A673 (cell line): ENCODE results near the gene CRELD2. TPM values are rescaled to one million over a fixed set of nuclear protein-coding genes. Genes with fewer than 3 reads are reported as not detected.

Experiments
- BruUV-seq: library from RNA; stranded (reverse); fragments of 400-500 nt; replicated peaks from 2 replicates; lab custom pipeline; 2021; lab: Mats Ljungman, UMichigan
- CTCF ChIA-PET: fragments of 300-600 bp; sonication (Branson Sonifier 250); formaldehyde crosslinking; loops from one replicate; lab custom pipeline; 2022; ENCODE audit warnings: antibody characterized with exemption; lab: Charles Lee
- POLR2A ChIA-PET: fragments of 300-600 bp; sonication (Branson Sonifier 250); formaldehyde crosslinking; loops from one replicate; lab custom pipeline; 2022; ENCODE audit warnings: antibody characterized with exemption; ENCODE audit not compliant: low non-redundant PET; lab: Charles Lee
- DNase-seq: peaks from one replicate; pipeline ENCODE4 v3.0.0-alpha.2; 2015; ENCODE audit warnings: low spot score
- H3K27ac ChIP-seq: fragments of 200-600 bp; sonication (generic); 2 replicates; pipeline ENCODE4 v1.5.1; 2016; ENCODE audit warnings: mixed run types, low read depth, mild to moderate bottlenecking, mixed read lengths, antibody characterized with exemption, low read length; ENCODE audit not compliant: poor library complexity, severe bottlenecking
- H3K27me3 ChIP-seq: fragments of 200-600 bp; sonication (generic); replicated peaks from 2 replicates; pipeline ENCODE4 v1.6.1; 2017; ENCODE audit warnings: mixed run types, low read depth, mild to moderate bottlenecking, mixed read lengths, antibody characterized with exemption, low read length; ENCODE audit not compliant: insufficient read depth, poor library complexity
- H3K36me3 ChIP-seq: fragments of 200-600 bp; sonication (generic); 2 replicates; pipeline ENCODE4 v1.6.1; 2016; ENCODE audit warnings: mixed run types, mild to moderate bottlenecking, mixed read lengths, antibody characterized with exemption, low read length; ENCODE audit not compliant: insufficient read depth, poor library complexity, severe bottlenecking
- H3K4me1 ChIP-seq: fragments of 200-600 bp; sonication (generic); 2 replicates; pipeline ENCODE4 v1.6.1; 2017; ENCODE audit warnings: mixed run types, mild to moderate bottlenecking, mixed read lengths, antibody characterized with exemption, low read length; ENCODE audit not compliant: insufficient read depth, poor library complexity, severe bottlenecking
- H3K4me3 ChIP-seq: fragments of 200-600 bp; sonication (generic); 2 replicates; pipeline ENCODE4 v1.5.1; 2016; ENCODE audit warnings: low read depth, mixed run types, mild to moderate bottlenecking, mixed read lengths, low read length; ENCODE audit not compliant: poor library complexity, severe bottlenecking
- H3K9me3 ChIP-seq: fragments of 200-600 bp; sonication (generic); 2 replicates; pipeline ENCODE4 v1.6.1; 2016; ENCODE audit warnings: mixed run types, low read depth, mild to moderate bottlenecking, mixed read lengths, antibody characterized with exemption, low read length; ENCODE audit not compliant: poor library complexity, severe bottlenecking
- EZH2 ChIP-seq: fragments of 200-600 bp; sonication (generic); IDR thresholded peaks from 2 replicates; pipeline ENCODE4 v1.6.1; 2017; ENCODE audit warnings: borderline replicate concordance, low read depth, mild to moderate bottlenecking, mixed read lengths, antibody characterized with exemption, low read length; ENCODE audit not compliant: poor library complexity, severe bottlenecking
- intact Hi-C: fragments of 100-400 bp; cut with micrococcal nuclease; formaldehyde crosslinking; loops from one replicate; pipeline ENCODE4 v1.10.0; 2022; ENCODE audit not compliant: unreplicated experiment
- total RNA-seq: library from RNA; stranded (reverse); gene quantifications from 2 replicates; pipeline ENCODE4 v1.2.3, GENCODE V29; 2021
- TF ChIP-seq, protein P1 (sequence below): fragments of 300-800, 200-600 bp; sonication (generic); conservative IDR thresholded peaks from 2 replicates; pipeline ENCODE4 v1.5.1; 2017; ENCODE audit warnings: low read depth, mild to moderate bottlenecking, antibody characterized with exemption, low read length, moderate library complexity, mixed read lengths

The CRELD2 gene
- total RNA-seq, 1 experiment from 2014 or later: 54.7 TPM

DNA sequence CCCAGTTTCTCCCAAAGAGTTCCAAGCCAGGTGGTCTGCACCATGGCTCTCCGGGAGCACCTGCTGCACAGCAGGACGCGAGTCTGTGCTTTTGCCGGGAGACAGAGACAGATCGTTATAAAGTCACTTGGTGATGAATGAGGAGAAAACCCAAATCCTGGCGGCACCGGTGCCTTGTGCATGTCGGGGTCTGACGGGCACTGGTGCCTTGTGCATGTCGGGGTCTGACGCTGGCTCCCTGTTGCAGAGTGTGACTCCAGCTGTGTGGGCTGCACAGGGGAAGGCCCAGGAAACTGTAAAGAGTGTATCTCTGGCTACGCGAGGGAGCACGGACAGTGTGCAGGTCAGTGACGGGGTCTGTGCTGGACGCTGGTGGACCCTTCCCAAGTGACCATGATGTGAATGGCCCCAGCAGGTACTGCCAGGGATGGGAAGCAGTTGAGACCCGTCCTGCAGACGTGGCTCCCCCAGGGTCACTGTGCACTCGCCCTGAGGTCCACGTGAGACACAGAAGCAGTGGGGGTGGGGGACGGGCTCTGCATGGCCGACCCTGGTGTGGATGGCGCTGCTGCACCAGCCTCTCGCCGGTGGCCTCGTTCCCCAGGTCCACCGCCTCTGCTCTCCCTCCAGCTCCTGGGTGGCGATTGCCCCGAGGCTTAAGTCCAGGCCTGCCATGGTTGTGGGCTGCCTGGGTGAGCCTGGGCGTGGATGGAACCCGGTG lies 5.8 kb downstream of the CRELD2 start:
- Histone ChIP-seq H3K27ac (peak overlapping the region; percentile 63), H3K4me3 (no peak overlapping the region), H3K9me3 (no peaks in the 10 kb centered on the region), H3K4me1 (peaks cover 15% of the 10 kb centered on the region), H3K27me3 (no peaks in the 10 kb centered on the region), H3K36me3 (no peaks in the 10 kb centered on the region)
- TF ChIP-seq EZH2: no peak
- TF ChIP-seq, protein P1, sequence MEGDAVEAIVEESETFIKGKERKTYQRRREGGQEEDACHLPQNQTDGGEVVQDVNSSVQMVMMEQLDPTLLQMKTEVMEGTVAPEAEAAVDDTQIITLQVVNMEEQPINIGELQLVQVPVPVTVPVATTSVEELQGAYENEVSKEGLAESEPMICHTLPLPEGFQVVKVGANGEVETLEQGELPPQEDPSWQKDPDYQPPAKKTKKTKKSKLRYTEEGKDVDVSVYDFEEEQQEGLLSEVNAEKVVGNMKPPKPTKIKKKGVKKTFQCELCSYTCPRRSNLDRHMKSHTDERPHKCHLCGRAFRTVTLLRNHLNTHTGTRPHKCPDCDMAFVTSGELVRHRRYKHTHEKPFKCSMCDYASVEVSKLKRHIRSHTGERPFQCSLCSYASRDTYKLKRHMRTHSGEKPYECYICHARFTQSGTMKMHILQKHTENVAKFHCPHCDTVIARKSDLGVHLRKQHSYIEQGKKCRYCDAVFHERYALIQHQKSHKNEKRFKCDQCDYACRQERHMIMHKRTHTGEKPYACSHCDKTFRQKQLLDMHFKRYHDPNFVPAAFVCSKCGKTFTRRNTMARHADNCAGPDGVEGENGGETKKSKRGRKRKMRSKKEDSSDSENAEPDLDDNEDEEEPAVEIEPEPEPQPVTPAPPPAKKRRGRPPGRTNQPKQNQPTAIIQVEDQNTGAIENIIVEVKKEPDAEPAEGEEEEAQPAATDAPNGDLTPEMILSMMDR: no peak
- intact Hi-C loops: no loop called here
- POLR2A ChIA-PET: no interaction called here
- BruUV-seq: no TSS peak
- DNase-seq: no peak
- CTCF ChIA-PET: no interaction called here

- DNase-seq: no peak
- TF ChIP-seq, protein P1: no peak
- TF ChIP-seq EZH2: no peak
- H3K4me1 ChIP-seq: peaks cover 11% of the 10 kb centered on the region
- BruUV-seq: no TSS peak
- no peak overlapping the region for H3K27ac ChIP-seq
- no peaks in the 10 kb centered on the region for H3K36me3 ChIP-seq
- intact Hi-C loops: loop anchor here (5.0 kb wide), 1 partner anchor 222 kb away; no protein-coding TSS in a partner anchor
- ChIA-PET POLR2A (no interaction called here), CTCF (interaction anchor here (1.0 kb wide), 1 partner anchor 105 kb away, joined by 3 read pairs; no protein-coding TSS in a partner anchor)
- H3K27me3 ChIP-seq: no peaks in the 10 kb centered on the region
- H3K9me3 ChIP-seq: no peaks in the 10 kb centered on the region
- H3K4me3 ChIP-seq: no peak overlapping the region
Observed at GRCh38 chr22:49925525-49926128, 7.2 kb downstream of the CRELD2 start.

DNA sequence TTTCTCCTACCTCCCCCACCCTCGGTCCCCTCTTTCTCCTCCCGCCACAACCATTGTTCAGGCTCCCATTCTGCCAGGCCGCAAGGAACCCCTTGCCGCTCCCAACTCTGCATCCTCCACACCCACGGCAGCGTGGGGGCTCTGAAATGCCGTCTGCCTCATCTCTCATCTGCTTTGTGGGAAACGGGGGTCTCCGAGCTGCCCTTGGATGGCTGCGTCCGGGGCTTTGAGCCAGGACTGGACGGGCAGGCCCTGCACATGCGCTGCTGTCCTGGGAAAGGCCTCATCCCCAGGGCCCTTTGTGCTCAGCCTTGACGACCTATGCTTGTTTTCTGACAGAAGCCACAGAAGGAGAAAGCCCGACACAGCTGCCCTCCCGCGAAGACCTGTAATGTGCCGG lies 8.5 kb downstream of the CRELD2 start:
- POLR2A ChIA-PET: no interaction called here
- H3K27me3 ChIP-seq: no peaks in the 10 kb centered on the region
- TF ChIP-seq, protein P1: no peak
- TF ChIP-seq EZH2: no peak
- H3K4me3 ChIP-seq: no peak overlapping the region
- no peak overlapping the region for H3K27ac ChIP-seq
- BruUV-seq: no TSS peak
- no peaks in the 10 kb centered on the region for H3K9me3 ChIP-seq
- CTCF ChIA-PET: no interaction called here
- no peaks in the 10 kb centered on the region for H3K36me3 ChIP-seq
- no peak for DNase-seq
- H3K4me1 ChIP-seq: peaks cover 11% of the 10 kb centered on the region
- intact Hi-C loops: loop anchor here (5.0 kb wide), 1 partner anchor 220 kb away; no protein-coding TSS in a partner anchor
